Measurements from ENCODE around the gene ERBB4. TPM values are rescaled to one million over a fixed set of nuclear protein-coding genes. Genes with fewer than 3 reads are reported as not detected.

The ERBB4 gene
- total RNA-seq, 1 experiment from 2014 or later = not detected

- H3K27me3 Mint-ChIP-seq (ENCODE audit: insufficient read depth, unreplicated experiment) = peaks cover 44% of the 10 kb centered on the region
- H3K9me3 Mint-ChIP-seq (ENCODE audit: unreplicated experiment) = no peaks in the 10 kb centered on the region
- H3K36me3 Mint-ChIP-seq (ENCODE audit: insufficient read depth, unreplicated experiment) = no peaks in the 10 kb centered on the region
- TF ChIP-seq CTCF (IDR thresholded peaks at IDR 0.05; ENCODE audit: unreplicated experiment) = no peak
- POLR2A ChIA-PET = no interaction called here
- no peak overlapping the region for H3K27ac Mint-ChIP-seq (ENCODE audit: low read depth, unreplicated experiment)
- H3K4me3 Mint-ChIP-seq (ENCODE audit: unreplicated experiment) = no peak overlapping the region
- CTCF ChIA-PET = no interaction called here
- intact Hi-C loops (cut with micrococcal nuclease) = no loop called here
- H3K4me1 Mint-ChIP-seq (ENCODE audit: insufficient read depth, unreplicated experiment) = no peaks in the 10 kb centered on the region
- no peak for DNase-seq (ENCODE audit: unreplicated experiment)
- BruUV-seq (replicated peaks) = no TSS peak
These were observed 195.4 kb downstream of the ERBB4 start for GRCh38 chr2:212343167-212343566.

DNA sequence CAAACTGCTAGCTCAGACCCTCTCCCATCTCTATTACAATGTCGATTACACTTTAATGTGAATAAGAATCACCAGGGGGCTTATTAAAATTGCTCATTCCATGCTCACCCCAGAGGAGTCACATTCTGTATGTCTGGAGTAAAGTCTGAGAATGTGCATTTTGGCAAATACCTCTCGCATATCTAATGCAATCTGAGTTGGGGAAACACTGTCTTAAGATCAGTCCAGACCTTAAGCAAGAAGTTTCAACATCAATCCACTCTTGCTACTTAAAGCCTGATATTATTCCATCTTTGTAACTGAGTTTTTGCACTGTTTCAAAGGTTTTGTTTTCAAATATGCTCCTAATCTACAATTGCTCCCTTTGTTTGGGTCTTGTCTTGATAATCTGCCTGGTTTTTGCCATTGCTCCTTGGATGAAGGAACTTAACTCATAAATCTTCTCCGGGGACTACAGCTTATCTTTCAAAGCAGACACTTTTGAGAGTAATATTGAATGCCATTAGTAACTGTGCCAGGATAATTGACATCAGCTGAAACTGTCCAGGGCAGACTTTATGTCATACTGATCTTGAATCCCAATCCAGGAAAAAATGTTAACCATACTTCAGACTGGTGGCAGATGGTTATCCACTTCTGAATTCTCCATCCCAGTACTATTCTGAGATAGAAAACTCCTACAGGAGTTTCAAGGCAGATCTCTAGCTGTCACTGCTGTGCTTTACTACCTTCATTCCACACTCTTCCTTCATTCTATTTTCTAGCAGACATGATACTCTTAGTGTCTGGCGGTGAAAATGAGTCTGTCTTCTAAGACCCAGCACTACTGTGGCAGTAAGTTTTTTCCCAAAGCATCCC is 200.9 kb downstream of the ERBB4 start:
- Mint-ChIP-seq H3K9me3 (ENCODE audit: unreplicated experiment) (no peaks in the 10 kb centered on the region), H3K27ac (ENCODE audit: low read depth, unreplicated experiment) (no peak overlapping the region), H3K36me3 (ENCODE audit: insufficient read depth, unreplicated experiment) (no peaks in the 10 kb centered on the region), H3K4me1 (ENCODE audit: insufficient read depth, unreplicated experiment) (no peaks in the 10 kb centered on the region), H3K4me3 (ENCODE audit: unreplicated experiment) (no peak overlapping the region), H3K27me3 (ENCODE audit: insufficient read depth, unreplicated experiment) (peaks cover 39% of the 10 kb centered on the region)
- TF ChIP-seq CTCF (IDR thresholded peaks at IDR 0.05; ENCODE audit: unreplicated experiment) = no peak
- POLR2A ChIA-PET = no interaction called here
- CTCF ChIA-PET = no interaction called here
- BruUV-seq (replicated peaks) = no TSS peak
- DNase-seq (ENCODE audit: unreplicated experiment) = no peak
- intact Hi-C loops (cut with micrococcal nuclease) = no loop called here

GRCh38 chr2:212337036-212337435 is 201.6 kb downstream of the ERBB4 start:
- POLR2A ChIA-PET = no interaction called here
- H3K36me3 Mint-ChIP-seq (ENCODE audit: insufficient read depth, unreplicated experiment) = no peaks in the 10 kb centered on the region
- no peaks in the 10 kb centered on the region for H3K9me3 Mint-ChIP-seq (ENCODE audit: unreplicated experiment)
- no TSS peak for BruUV-seq (replicated peaks)
- H3K4me1 Mint-ChIP-seq (ENCODE audit: insufficient read depth, unreplicated experiment) = no peaks in the 10 kb centered on the region
- CTCF ChIA-PET = no interaction called here
- intact Hi-C loops (cut with micrococcal nuclease) = no loop called here
- H3K27me3 Mint-ChIP-seq (ENCODE audit: insufficient read depth, unreplicated experiment) = peaks cover 41% of the 10 kb centered on the region
- no peak for DNase-seq (ENCODE audit: unreplicated experiment)
- H3K27ac Mint-ChIP-seq (ENCODE audit: low read depth, unreplicated experiment) = no peak overlapping the region
- H3K4me3 Mint-ChIP-seq (ENCODE audit: unreplicated experiment) = no peak overlapping the region
- no peak for TF ChIP-seq CTCF (IDR thresholded peaks at IDR 0.05; ENCODE audit: unreplicated experiment)

- Mint-ChIP-seq H3K27me3 (ENCODE audit: insufficient read depth, unreplicated experiment) (peaks cover 14% of the 10 kb centered on the region), H3K9me3 (ENCODE audit: unreplicated experiment) (no peaks in the 10 kb centered on the region), H3K36me3 (ENCODE audit: insufficient read depth, unreplicated experiment) (no peaks in the 10 kb centered on the region), H3K27ac (ENCODE audit: low read depth, unreplicated experiment) (no peak overlapping the region), H3K4me1 (ENCODE audit: insufficient read depth, unreplicated experiment) (no peaks in the 10 kb centered on the region), H3K4me3 (ENCODE audit: unreplicated experiment) (no peak overlapping the region)
- POLR2A ChIA-PET = no interaction called here
- DNase-seq (ENCODE audit: unreplicated experiment) = no peak
- intact Hi-C loops (cut with micrococcal nuclease) = no loop called here
- no TSS peak for BruUV-seq (replicated peaks)
- TF ChIP-seq CTCF (IDR thresholded peaks at IDR 0.05; ENCODE audit: unreplicated experiment) = no peak
- CTCF ChIA-PET = no interaction called here
These were observed 208.3 kb downstream of the ERBB4 start for GRCh38 chr2:212330263-212330662.
